Measurements from ENCODE around the gene UAP1L1.

GRCh38 chr9:137129456-137130175, 52.3 kb downstream of the UAP1L1 start:
- TF ChIP-seq POLR2A (IDR thresholded peaks at IDR 0.05; ENCODE audit: low read depth, low read length): peak; percentile 66
- TF ChIP-seq POLR2AphosphoS5 (IDR thresholded peaks at IDR 0.05; ENCODE audit: low read depth, low read length): peak; percentile 79

All from GM12892 (cell line).